NOMO-1 treated with DMSO at 0.1 percent for 48 hours (cell line): ENCODE measurements around the gene RFLNA.

Source experiments
- DNase-seq: peaks from one replicate; lab custom pipeline; 2025; ENCODE audit not compliant: unreplicated experiment; lab: John Stamatoyannopoulos, UW

The RFLNA gene

GRCh38 chr12:124302807-124303578, 8.1 kb downstream of the RFLNA start:
- DNase-seq, result no peak

DNA sequence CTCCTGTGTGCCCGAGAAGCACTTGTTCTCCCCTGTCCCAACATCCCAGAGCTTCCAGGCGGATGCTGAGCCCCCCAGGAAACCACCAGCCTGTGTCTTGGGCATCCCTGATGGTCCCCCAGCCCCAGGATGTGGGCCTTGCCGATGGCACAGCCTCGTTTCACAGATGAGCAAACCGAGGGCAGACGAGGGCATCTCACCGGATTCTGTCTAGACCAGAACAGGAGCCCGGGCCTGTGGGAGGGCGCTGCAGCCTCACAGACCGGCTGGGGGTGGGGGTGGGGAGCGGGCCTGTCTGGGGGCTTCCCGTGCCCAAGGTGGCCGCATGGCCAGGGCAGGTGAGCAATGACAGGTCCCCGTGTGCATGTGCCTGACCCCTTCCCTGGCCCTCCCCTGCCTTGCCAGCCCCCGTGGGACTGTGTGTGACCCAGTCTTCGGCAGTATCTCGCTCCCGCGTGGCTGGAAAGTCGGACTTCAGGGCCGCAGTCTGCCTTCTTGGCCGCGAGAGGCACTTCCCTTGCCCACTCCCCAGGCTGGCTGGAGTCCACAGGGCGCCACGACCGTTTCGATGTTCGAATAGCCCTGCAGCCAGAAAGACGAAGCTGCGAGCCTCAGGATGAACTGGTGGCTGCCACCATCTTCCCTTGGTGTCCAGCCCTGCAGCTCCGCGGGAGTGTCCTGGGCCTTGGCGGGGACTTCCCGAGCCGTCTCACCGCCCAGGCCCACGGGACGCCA, 8.9 kb downstream of the RFLNA start:
- no peak for DNase-seq

DNA sequence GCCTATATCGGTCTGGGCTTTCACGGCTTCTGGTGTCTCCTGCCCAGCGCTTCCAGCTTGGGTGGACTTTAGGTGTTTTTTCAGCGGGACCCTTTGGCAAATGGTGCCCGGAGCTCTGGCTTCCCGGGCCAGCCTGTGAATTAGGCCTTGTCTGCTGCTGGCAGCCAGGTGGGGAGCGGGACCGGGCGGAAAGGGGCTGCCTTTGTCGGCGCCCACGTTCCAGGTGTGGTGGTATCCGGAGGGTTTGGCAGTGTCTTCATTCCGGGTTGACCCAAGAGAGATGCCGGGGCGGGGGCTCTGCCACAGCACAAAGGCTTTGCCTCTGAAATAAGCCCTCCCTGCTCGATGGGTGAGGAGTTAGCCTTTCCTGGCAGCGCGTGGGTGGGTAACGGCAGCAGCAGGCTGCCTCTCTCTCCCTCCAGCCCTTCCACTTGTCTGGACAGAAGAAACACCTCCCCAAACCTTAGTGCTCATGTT, 9.5 kb downstream of the RFLNA start:
- DNase-seq, result no peak

DNA sequence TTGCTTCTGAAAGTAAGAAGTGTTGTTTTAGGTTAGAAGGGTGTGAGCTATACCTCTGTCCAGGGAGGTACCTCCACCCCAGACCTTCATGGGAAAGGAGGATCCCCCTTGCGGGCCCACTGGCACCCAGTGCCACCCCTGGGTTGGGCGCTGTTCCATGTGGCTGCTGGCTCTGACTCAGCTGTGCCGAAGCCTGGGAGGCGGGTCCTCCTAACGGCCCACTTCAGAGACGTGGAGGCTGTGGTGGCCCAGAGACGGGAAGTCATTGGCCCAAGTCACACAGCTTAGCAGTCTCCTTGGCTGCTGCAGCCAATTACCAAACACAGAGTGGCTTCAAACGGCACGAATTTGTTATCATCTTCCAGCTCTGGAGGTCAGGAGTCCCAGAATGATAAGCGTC, 10.2 kb downstream of the RFLNA start:
- no peak for DNase-seq

- no peak for DNase-seq
Observed at GRCh38 chr12:124305776-124306685, 11.1 kb downstream of the RFLNA start.

DNA sequence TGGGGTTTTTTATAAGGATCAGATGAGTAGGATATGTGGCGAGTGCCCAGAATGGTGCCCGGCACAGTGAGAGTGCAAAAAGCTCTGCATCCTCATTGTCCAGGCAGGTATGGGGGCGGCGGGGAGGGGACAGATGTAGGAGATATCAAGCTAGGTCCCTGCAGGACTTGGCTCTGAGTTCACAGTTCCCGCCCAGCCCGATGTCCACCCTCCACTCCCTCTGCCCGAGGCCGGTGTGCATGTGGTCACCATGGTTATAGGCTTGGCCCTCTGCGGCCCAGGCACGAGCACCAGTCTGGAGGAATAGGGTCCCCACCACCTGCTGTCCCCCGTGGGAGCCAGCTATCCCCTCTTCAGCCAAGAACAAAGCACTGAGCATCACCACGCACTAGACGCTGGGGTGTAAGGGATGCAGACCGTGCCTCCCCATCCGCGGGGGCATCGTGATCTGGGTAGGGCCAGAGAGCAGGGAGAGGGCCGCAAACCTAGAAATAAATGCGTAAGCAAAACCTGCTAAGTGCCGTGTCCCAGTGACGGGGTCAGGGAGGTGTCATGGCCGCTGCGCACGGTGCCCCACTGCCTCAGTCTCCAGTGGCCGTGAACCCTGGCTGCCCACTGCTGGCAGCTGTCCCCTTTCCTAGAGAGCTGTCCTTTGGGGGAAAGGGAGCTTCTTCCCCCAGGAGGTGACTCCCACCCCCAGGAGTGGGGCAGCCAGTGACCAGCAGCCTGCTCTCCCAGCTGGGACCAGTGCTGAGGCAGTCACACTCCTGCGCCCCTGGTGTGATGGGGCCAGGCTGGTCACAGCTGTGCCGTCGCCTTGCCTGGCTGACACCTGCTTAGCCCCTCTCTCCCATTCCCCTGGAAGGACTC, 12.0 kb downstream of the RFLNA start:
- DNase-seq, result no peak

DNA sequence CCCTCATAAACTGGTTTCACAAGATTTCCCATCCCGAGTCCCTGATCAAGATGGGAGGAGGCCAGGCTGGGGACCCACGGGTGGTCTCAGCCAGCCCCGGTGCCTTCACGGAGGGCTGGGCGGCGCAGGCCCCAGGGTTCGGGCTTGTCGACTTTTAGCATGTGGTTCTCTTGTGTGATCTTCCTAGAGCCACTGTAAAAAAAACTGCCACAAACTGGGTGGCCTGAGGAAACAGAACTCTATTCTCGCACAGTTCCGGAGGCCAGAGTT, 12.6 kb downstream of the RFLNA start:
- no peak for DNase-seq

DNA sequence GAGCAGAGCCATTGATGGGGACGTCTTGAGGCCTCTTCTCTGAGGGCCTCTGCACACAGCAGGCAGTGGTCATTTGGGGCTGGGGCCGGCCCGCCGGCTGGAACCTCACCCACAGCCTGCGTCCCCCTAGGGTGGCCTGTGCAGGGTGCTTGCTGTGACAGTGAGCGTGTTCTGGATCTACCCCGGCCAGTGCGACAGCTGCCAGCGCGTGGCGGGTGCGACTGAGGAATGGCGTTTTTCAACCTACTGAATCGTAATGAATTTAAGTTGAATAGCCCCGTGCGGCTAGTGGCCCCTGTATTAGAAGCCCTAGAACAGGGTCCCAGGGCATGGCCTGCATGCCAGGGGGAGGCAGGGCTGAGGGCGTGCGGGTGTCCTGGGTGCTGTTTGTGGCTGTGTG, 13.8 kb downstream of the RFLNA start:
- DNase-seq, result no peak

DNA sequence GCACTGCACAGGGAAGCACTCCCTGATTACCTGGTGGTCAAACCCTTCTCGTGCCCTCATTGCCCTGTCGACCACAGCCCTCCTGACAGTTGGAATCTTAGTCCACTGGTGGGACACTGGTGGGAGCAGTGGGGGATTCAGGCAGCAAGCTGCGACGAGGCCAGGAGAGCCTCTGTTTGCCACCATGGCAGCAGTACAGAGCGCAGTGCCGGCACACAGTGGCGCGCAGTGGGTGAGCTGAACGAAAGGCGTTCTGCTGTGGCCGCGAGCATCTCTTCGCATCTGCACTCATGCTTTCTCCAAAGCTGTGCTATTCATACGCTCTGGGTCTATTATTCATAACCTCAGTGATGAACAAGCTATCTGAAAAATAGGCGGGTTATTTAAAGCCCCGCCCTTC, 14.3 kb downstream of the RFLNA start:
- DNase-seq, result no peak

- DNase-seq, result no peak
Observed at GRCh38 chr12:124309744-124310143, 14.9 kb downstream of the RFLNA start.

- DNase-seq, result no peak
Observed at GRCh38 chr12:124310178-124310577, 15.3 kb downstream of the RFLNA start.

DNA sequence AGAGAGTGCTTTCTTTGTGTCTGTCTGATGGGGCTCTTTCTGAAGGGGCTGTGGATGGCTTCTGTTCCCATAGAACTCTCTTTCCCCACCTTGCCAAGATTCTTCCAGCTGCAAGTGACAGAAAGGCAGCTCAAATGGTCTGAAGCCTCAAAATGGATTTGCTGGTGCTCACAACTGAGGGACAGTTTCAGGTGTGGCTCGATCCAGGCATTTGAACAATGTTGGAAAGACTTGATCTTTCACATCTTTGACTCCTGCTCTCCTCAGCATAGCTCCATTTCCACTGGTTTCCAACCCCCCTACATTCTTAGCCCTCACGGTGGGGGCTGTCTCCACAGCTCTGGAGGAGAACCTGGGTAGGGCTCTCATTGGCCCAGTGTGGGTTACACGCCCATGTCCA, 15.9 kb downstream of the RFLNA start:
- DNase-seq, result no peak

DNA sequence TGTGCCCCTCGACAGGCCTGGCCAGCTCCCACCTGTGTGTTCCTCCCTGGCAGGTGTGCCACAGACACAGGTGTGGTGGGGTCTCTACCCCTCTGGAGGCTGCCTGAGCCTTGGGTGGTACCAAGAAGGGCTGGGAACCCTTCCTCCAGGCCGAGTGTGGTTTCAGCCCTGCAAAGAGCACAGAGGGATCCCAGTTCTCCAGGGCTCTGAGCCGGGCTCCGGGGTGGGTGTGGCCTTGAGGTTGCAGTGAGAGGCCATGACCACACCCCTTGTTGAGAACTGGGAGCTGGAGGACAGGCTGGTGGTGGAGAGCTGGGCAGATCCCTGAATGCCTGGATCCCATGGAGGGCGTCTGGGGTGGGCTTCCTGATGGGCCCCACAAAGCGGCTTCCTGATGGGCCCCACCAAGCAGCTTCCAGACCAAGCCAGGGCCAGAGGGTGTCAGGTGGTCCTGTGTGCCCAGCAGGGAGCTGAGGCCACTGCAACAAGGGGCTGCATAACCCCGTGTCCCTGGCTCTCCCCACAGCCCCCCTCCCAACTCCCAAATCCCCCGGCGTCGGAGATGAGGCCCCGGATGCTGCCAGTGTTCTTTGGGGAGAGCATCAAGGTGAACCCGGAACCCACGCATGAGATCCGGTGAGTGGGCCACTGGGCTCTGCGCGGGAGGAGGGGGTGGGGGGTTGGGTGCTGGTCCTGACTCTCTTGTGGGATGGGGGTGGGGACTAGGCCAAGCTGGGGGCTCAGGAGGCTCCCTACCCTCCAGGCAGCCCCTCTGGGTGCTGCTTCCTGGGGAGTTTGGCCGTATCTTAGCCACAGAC, 16.6 kb downstream of the RFLNA start:
- no peak for DNase-seq

DNA sequence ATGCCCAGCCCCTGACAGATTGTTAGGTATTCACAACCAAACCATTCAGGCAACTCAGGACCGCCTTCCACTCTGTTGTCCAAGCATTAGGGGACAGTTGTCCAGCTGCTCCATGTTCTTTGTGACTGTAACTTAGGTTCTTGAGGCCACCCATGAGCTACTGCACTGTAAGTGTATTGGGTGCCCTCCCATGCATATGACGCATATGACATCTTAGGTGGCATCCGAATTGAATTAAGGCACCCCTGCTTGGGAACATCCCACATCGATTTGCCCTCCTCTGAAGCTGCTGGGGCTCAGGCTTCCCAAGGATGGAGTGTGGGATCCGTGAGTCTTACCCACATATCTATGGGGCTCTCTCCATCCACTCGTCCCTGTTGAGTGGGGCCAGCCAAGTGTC, 17.7 kb downstream of the RFLNA start:
- DNase-seq, result no peak

DNA sequence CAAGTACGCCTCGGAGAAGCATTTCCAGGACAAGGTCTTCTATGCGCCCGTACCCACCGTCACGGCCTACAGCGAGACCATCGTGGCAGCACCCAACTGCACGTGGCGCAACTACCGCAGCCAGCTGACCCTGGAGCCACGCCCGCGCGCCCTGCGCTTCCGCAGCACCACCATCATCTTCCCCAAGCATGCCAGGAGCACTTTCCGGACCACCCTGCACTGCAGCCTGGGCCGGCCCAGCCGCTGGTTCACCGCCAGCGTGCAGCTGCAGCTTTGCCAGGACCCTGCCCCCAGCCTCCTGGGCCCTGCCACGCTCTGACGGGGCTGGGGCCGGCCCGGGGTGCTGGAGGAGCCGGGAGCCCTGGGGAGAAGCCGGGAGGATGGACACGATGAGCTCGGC, 19.3 kb downstream of the RFLNA start:
- DNase-seq, result no peak

- no peak for DNase-seq
Observed at GRCh38 chr12:124314766-124315165, 19.9 kb downstream of the RFLNA start.

GRCh38 chr12:124315372-124316044, 20.6 kb downstream of the RFLNA start:
- DNase-seq, result no peak

GRCh38 chr12:124316257-124316900, 21.5 kb downstream of the RFLNA start:
- DNase-seq, result no peak

- no peak for DNase-seq
Observed at GRCh38 chr12:124317400-124317799, 22.5 kb downstream of the RFLNA start.
